DND-41 (cell line): Measurements from ENCODE around the gene PTX3.

Experiments used
- ATAC-seq: fragments of 200-7000 bp; cut with Tn5 transposase; 3 replicates; pipeline ENCODE4 v1.9.1; 2021; ENCODE audit warnings: low read depth; ENCODE audit not compliant: insufficient read depth
- DNase-seq: peaks from one replicate; pipeline ENCODE4 v3.0.0-alpha.2; 2020
- H2AFZ ChIP-seq: 2 replicates; pipeline ENCODE4 v1.6.0; 2012; ENCODE audit warnings: low read depth, low read length
- H3K27ac ChIP-seq: 2 replicates; pipeline ENCODE4 v1.5.1; 2012; ENCODE audit warnings: low read length, inconsistent platforms
- H3K27me3 ChIP-seq: fragments of 200-600 bp; sonication (generic); 2 replicates; pipeline ENCODE4 v1.6.0; 2012; ENCODE audit warnings: low read length, mild to moderate bottlenecking, inconsistent platforms; ENCODE audit not compliant: insufficient read depth, poor library complexity
- H3K36me3 ChIP-seq: 2 replicates; pipeline ENCODE4 v1.5.1; 2012; ENCODE audit warnings: low read length, inconsistent platforms; ENCODE audit not compliant: insufficient read depth
- H3K4me1 ChIP-seq: 2 replicates; pipeline ENCODE4 v1.5.1; 2012; ENCODE audit warnings: mild to moderate bottlenecking, low read length; ENCODE audit not compliant: insufficient read depth
- H3K4me2 ChIP-seq: 2 replicates; pipeline ENCODE4 v1.6.0; 2012; ENCODE audit warnings: mild to moderate bottlenecking, moderate library complexity, low read length, inconsistent platforms; ENCODE audit not compliant: insufficient read depth
- H3K4me3 ChIP-seq, 2 experiments: fragments of 200-600 bp in 1 of 2; shearing (Covaris generic) in 1 of 2; 2 replicates each; pipeline ENCODE4 v1.5.1; 2012 to 2016; ENCODE audit warnings: inconsistent platforms in 2 of 2, low read length in 2 of 2, mild to moderate bottlenecking in 2 of 2, low read depth in 1 of 2, moderate library complexity in 1 of 2
- H3K79me2 ChIP-seq: 2 replicates; pipeline ENCODE4 v1.6.0; 2012; ENCODE audit warnings: low read length, inconsistent platforms; ENCODE audit not compliant: insufficient read depth
- H3K9ac ChIP-seq: 2 replicates; pipeline ENCODE4 v1.6.0; 2012; ENCODE audit warnings: low read depth, mild to moderate bottlenecking, inconsistent platforms, low read length, moderate library complexity
- H3K9me3 ChIP-seq: 2 replicates; pipeline ENCODE4 v1.5.1; 2012; ENCODE audit warnings: low read length, moderate library complexity, mild to moderate bottlenecking, inconsistent platforms; ENCODE audit not compliant: insufficient read depth, severe bottlenecking
- H4K20me1 ChIP-seq: 2 replicates; pipeline ENCODE4 v1.6.0; 2012; ENCODE audit warnings: low read length; ENCODE audit not compliant: insufficient read depth
- EZH2 ChIP-seq: IDR thresholded peaks from 3 replicates; pipeline ENCODE4 v1.6.1; 2012; ENCODE audit warnings: borderline replicate concordance, low read depth, mild to moderate bottlenecking, moderate library complexity, low read length, inconsistent platforms; ENCODE audit not compliant: severe bottlenecking
- TF ChIP-seq, protein P1 (sequence below): IDR thresholded peaks from 2 replicates; pipeline ENCODE4 v1.5.1; 2012; ENCODE audit warnings: borderline replicate concordance, low read length, moderate library complexity, mild to moderate bottlenecking; ENCODE audit not compliant: poor library complexity, severe bottlenecking; ENCODE audit errors: extremely low read depth

The PTX3 gene

GRCh38 chr3:157420606-157421130 is 16.0 kb upstream of the PTX3 start:
- no peak overlapping the region for H3K9ac ChIP-seq
- H3K4me3 ChIP-seq: no peak overlapping the region
- no peak overlapping the region for H3K4me2 ChIP-seq
- ATAC-seq (no peak), DNase-seq (no peak)
- H3K9me3 ChIP-seq: no peaks in the 10 kb centered on the region
- no peak overlapping the region for H3K27ac ChIP-seq
- no peak overlapping the region for H2AFZ ChIP-seq
- H3K4me1 ChIP-seq: no peaks in the 10 kb centered on the region
- no peaks in the 10 kb centered on the region for H3K79me2 ChIP-seq
- TF ChIP-seq EZH2: no peak
- TF ChIP-seq, protein P1, sequence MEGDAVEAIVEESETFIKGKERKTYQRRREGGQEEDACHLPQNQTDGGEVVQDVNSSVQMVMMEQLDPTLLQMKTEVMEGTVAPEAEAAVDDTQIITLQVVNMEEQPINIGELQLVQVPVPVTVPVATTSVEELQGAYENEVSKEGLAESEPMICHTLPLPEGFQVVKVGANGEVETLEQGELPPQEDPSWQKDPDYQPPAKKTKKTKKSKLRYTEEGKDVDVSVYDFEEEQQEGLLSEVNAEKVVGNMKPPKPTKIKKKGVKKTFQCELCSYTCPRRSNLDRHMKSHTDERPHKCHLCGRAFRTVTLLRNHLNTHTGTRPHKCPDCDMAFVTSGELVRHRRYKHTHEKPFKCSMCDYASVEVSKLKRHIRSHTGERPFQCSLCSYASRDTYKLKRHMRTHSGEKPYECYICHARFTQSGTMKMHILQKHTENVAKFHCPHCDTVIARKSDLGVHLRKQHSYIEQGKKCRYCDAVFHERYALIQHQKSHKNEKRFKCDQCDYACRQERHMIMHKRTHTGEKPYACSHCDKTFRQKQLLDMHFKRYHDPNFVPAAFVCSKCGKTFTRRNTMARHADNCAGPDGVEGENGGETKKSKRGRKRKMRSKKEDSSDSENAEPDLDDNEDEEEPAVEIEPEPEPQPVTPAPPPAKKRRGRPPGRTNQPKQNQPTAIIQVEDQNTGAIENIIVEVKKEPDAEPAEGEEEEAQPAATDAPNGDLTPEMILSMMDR: no peak
- no peaks in the 10 kb centered on the region for H4K20me1 ChIP-seq
- H3K36me3 ChIP-seq: no peaks in the 10 kb centered on the region
- no peaks in the 10 kb centered on the region for H3K27me3 ChIP-seq

- no peak overlapping the region for H3K4me3 ChIP-seq
- H3K27me3 ChIP-seq: no peaks in the 10 kb centered on the region
- no peak overlapping the region for H3K4me2 ChIP-seq
- ATAC-seq (no peak), DNase-seq (no peak)
- H3K36me3 ChIP-seq: no peaks in the 10 kb centered on the region
- no peak overlapping the region for H3K27ac ChIP-seq
- H2AFZ ChIP-seq: no peak overlapping the region
- no peaks in the 10 kb centered on the region for H3K9me3 ChIP-seq
- TF ChIP-seq EZH2: no peak
- TF ChIP-seq, protein P1: no peak
- no peak overlapping the region for H3K9ac ChIP-seq
- no peaks in the 10 kb centered on the region for H4K20me1 ChIP-seq
- H3K79me2 ChIP-seq: no peaks in the 10 kb centered on the region
- H3K4me1 ChIP-seq: no peaks in the 10 kb centered on the region
These were observed 13.3 kb upstream of the PTX3 start for GRCh38 chr3:157423337-157423736.

DNA sequence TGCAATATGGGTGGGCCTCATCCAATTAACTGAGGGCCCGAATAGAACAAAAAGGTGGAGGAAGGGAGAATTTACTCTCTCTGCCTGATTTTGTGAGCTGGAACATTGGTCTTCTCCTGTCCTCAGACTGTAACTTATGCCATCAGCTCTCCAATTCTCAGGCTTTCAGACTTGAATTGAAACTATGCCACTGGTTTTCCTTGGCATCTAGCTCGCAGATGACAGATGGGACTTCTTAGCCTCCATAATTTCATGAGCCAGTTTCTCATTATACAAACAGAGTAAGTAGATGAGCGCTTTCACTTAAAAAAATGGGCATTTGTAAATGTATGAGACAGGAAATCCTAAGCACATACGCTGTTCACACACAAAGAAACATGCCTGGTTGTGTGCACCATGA is 8.7 kb upstream of the PTX3 start:
- no peaks in the 10 kb centered on the region for H3K36me3 ChIP-seq
- no peak overlapping the region for H3K4me2 ChIP-seq
- no peaks in the 10 kb centered on the region for H3K79me2 ChIP-seq
- H3K4me1 ChIP-seq: no peaks in the 10 kb centered on the region
- no peak overlapping the region for H3K9ac ChIP-seq
- DNase-seq (no peak), ATAC-seq (no peak)
- H2AFZ ChIP-seq: no peak overlapping the region
- no peaks in the 10 kb centered on the region for H3K9me3 ChIP-seq
- TF ChIP-seq EZH2: no peak
- TF ChIP-seq, protein P1: no peak
- H3K4me3 ChIP-seq: no peak overlapping the region
- no peak overlapping the region for H3K27ac ChIP-seq
- no peaks in the 10 kb centered on the region for H3K27me3 ChIP-seq
- no peaks in the 10 kb centered on the region for H4K20me1 ChIP-seq

GRCh38 chr3:157428853-157429252 is 7.8 kb upstream of the PTX3 start:
- H3K4me1 ChIP-seq: no peaks in the 10 kb centered on the region
- no peak overlapping the region for H2AFZ ChIP-seq
- H3K79me2 ChIP-seq: no peaks in the 10 kb centered on the region
- no peak for TF ChIP-seq EZH2
- TF ChIP-seq, protein P1: no peak
- H3K4me2 ChIP-seq: no peak overlapping the region
- no peaks in the 10 kb centered on the region for H3K9me3 ChIP-seq
- H4K20me1 ChIP-seq: no peaks in the 10 kb centered on the region
- ATAC-seq (no peak), DNase-seq (no peak)
- no peaks in the 10 kb centered on the region for H3K36me3 ChIP-seq
- no peak overlapping the region for H3K27ac ChIP-seq
- no peaks in the 10 kb centered on the region for H3K27me3 ChIP-seq
- no peak overlapping the region for H3K4me3 ChIP-seq
- H3K9ac ChIP-seq: no peak overlapping the region
